Kidney (tissue), 14 donors: Measurements from ENCODE around the gene CDCA8. TPM values are rescaled to one million over a fixed set of nuclear protein-coding genes. Genes with fewer than 3 reads are reported as not detected.

Experiments used
- DNase-seq, 5 donors: peaks; one replicate each; pipeline ENCODE4 v3.0.0-alpha.2; 2013 to 2020
- FAIRE-seq: peaks from 2 replicates; lab custom pipeline; 2012; peaks lifted over from hg19 to GRCh38; lab: Jason Lieb, UNC
- H3K27ac ChIP-seq, 2 donors: one replicate each; pipeline ENCODE4 v1.7.0; 2013; ENCODE audit warnings: low read depth in 2 of 2, low read length in 2 of 2, inconsistent platforms in 1 of 2
- H3K27me3 ChIP-seq: one replicate; pipeline ENCODE4 v1.7.1; 2013; ENCODE audit warnings: low read length, inconsistent platforms; ENCODE audit not compliant: control insufficient read depth, insufficient read depth
- H3K36me3 ChIP-seq, 3 donors: one replicate each; pipeline versions ENCODE4 v1.7.0 to v1.7.1; 2013; ENCODE audit warnings: low read length in 3 of 3, control low read depth in 1 of 3, inconsistent platforms in 1 of 3; ENCODE audit not compliant: insufficient read depth in 3 of 3, control insufficient read depth in 2 of 3
- H3K4me1 ChIP-seq, 3 donors: one replicate each; pipeline versions ENCODE4 v1.7.0 to v1.7.1; 2013; ENCODE audit warnings: low read length in 3 of 3, inconsistent platforms in 1 of 3, low read depth in 1 of 3; ENCODE audit not compliant: control insufficient read depth in 2 of 3, insufficient read depth in 2 of 3
- H3K4me3 ChIP-seq, 3 donors: one replicate each; pipeline versions ENCODE4 v1.7.0 to v1.8.1; 2013; ENCODE audit warnings: low read length in 3 of 3, control low read depth in 1 of 3, inconsistent platforms in 1 of 3
- H3K9ac ChIP-seq, 3 donors: one replicate each; pipeline versions ENCODE4 v1.7.0 to v1.7.1; 2013; ENCODE audit warnings: low read length in 3 of 3, control low read depth in 1 of 3, inconsistent platforms in 1 of 3
- H3K9me3 ChIP-seq, 3 donors: one replicate each; pipeline versions ENCODE4 v1.7.0 to v1.7.1; 2013; ENCODE audit warnings: low read length in 3 of 3, control low read depth in 1 of 3, inconsistent platforms in 1 of 3; ENCODE audit not compliant: control insufficient read depth in 2 of 3, insufficient read depth in 1 of 3
- intact Hi-C: fragments of 100-400 bp; cut with DNase I; formaldehyde crosslinking; loops from one replicate; pipeline ENCODE4 v1.11.1; 2022
- polyA plus RNA-seq: library from polyadenylated mRNA; stranded (reverse); fragments of 350-450 nt; fragmentation: Illumina TruSeq; extraction: RNeasy Lipid Tissue Mini Kit (QIAGEN cat#74804); gene quantifications from one replicate; pipeline ENCODE4 v1.2.3, GENCODE V29; 2014; ENCODE audit warnings: low read depth, low replicate concordance; ENCODE audit not compliant: insufficient read depth
- total RNA-seq: library from RNA; stranded (reverse); fragmentation: NEBNext Ultra II Directional; extraction: Animal tissue kit (Norgen Biotek cat#: 25700); gene quantifications from one replicate; pipeline ENCODE4 v1.2.1, GENCODE V29; 2021
- TF ChIP-seq, protein P1 (sequence below): IDR thresholded peaks from 3 replicates; pipeline ENCODE4 v1.5.1; 2012; ENCODE audit warnings: mild to moderate bottlenecking, moderate library complexity, borderline replicate concordance; ENCODE audit not compliant: insufficient read depth; ENCODE audit errors: extremely low read depth
- donor health status: control.
- donor health status: control.
- donor health status: control.
- donor health status: control.
- donor health status: control.
- donor health status: DM: yes; HTN: yes; CAD: no.
- donor health status: Normal renal cell carcinoma (clear cell type).

The CDCA8 gene
- total and polyA plus RNA-seq, 2 donors from 2014 or later, result 0.71 to 1.0 TPM

DNA sequence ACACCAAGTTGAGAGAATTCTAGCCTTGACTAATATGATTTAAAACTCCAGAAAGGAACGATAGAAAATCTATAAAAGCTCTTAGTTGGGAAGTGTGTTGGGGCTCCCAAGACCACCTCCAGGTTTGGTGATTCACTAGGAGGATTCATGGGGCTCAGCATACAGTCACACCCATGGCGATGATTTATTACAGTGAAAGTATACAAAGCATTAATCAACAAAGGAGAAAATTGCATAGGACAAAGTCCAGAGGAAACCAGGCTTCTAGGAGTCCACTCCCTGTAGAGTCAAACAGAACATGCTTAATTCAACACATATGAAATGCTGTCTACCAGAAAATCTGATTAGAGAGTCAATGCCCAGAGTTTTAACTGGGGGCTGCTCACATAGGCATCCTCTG is 4.8 kb downstream of the CDCA8 start:
- Histone ChIP-seq H3K4me1 (peaks cover 0 to 4% (median 0%) of the 10 kb centered on the region in 3 donors), H3K36me3 (no peaks in the 10 kb centered on the region), H3K27ac (no peak overlapping the region), H3K9me3 (no peaks in the 10 kb centered on the region), H3K4me3 (no peak overlapping the region), H3K9ac (no peak overlapping the region), H3K27me3 (no peaks in the 10 kb centered on the region)
- no peak for DNase-seq
- intact Hi-C loops, result no loop called here
- TF ChIP-seq, protein P1, sequence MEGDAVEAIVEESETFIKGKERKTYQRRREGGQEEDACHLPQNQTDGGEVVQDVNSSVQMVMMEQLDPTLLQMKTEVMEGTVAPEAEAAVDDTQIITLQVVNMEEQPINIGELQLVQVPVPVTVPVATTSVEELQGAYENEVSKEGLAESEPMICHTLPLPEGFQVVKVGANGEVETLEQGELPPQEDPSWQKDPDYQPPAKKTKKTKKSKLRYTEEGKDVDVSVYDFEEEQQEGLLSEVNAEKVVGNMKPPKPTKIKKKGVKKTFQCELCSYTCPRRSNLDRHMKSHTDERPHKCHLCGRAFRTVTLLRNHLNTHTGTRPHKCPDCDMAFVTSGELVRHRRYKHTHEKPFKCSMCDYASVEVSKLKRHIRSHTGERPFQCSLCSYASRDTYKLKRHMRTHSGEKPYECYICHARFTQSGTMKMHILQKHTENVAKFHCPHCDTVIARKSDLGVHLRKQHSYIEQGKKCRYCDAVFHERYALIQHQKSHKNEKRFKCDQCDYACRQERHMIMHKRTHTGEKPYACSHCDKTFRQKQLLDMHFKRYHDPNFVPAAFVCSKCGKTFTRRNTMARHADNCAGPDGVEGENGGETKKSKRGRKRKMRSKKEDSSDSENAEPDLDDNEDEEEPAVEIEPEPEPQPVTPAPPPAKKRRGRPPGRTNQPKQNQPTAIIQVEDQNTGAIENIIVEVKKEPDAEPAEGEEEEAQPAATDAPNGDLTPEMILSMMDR, result no peak
- FAIRE-seq, result no peak

DNA sequence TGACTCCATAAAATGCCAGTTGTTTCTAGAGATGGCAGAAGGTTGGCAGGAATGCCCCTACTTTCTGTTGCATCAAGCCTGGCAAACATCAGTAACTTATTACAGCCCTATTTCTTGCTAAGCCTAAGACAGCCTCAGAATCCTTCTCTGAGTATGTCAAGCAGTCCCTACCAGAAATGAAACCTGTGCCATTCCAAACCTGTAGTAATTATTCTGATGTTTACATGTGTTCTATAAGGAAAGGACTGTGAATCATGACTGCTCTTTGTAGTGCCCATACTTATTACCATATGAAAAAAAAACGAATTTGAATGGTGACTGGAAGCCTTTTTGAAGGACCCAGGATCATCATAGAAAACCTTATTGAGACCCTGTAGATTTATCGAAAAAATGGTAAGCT is 5.4 kb downstream of the CDCA8 start:
- Histone ChIP-seq H3K4me1 (peaks cover 0 to 2% (median 0%) of the 10 kb centered on the region in 3 donors), H3K27ac (no peak overlapping the region), H3K27me3 (no peaks in the 10 kb centered on the region), H3K9ac (no peak overlapping the region), H3K36me3 (no peaks in the 10 kb centered on the region), H3K9me3 (no peaks in the 10 kb centered on the region), H3K4me3 (no peak overlapping the region)
- TF ChIP-seq, protein P1, result no peak
- FAIRE-seq (no peak), DNase-seq (no peak)
- intact Hi-C loops, result no loop called here

DNA sequence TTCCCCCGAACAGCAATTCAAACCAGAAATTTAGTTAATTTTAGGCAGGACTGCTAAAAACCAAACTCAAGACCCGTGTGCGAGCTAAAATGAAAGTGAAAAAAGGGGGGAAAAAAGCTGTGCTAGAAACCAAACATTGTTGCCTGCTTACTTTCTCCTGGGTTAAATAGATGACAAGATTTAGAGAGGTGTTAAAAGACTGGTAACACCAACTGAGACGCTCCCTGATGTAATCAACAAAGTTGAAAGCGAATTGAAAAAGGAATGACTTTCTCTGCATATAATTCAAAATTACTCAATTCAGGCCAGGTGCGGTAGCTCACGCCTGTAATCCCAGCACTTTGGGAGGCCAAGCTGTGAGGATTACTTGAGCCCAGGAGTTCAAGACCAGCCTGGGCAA is 6.8 kb downstream of the CDCA8 start:
- H3K4me1 ChIP-seq, result no peaks in the 10 kb centered on the region
- H3K4me3 ChIP-seq, result no peak overlapping the region
- no peak overlapping the region for H3K9ac ChIP-seq
- TF ChIP-seq, protein P1, result no peak
- intact Hi-C loops, result no loop called here
- no peaks in the 10 kb centered on the region for H3K27me3 ChIP-seq
- H3K36me3 ChIP-seq, result no peaks in the 10 kb centered on the region
- H3K9me3 ChIP-seq, result no peaks in the 10 kb centered on the region
- FAIRE-seq (no peak), DNase-seq (no peak)
- no peak overlapping the region for H3K27ac ChIP-seq

DNA sequence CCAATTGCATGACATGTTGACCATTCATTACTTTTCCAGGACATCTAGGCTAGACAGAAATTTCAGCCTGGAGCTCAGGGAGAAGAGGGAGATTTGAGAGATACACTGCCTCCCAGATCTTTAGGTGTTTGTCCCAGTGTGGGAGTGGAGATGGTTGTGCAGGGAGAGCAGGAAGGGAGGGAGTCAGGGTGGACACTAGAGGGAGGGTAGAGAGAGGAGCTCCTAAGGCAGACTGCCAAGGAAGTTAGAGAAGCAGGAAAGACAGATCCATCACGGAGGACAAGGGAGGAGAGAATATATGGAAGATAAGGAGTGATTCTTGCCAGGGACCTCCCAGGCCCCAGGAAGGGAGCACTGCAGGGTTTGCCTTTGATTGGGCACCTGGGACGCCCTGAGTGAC is 8.7 kb downstream of the CDCA8 start:
- H3K9ac ChIP-seq, result no peak overlapping the region
- TF ChIP-seq, protein P1, result no peak
- H3K4me1 ChIP-seq, result no peaks in the 10 kb centered on the region
- no peaks in the 10 kb centered on the region for H3K27me3 ChIP-seq
- DNase-seq (peak in 1 of 5 donors; percentile 10), FAIRE-seq (no peak)
- H3K27ac ChIP-seq, result no peak overlapping the region
- H3K4me3 ChIP-seq, result no peak overlapping the region
- no peaks in the 10 kb centered on the region for H3K9me3 ChIP-seq
- intact Hi-C loops, result no loop called here
- no peaks in the 10 kb centered on the region for H3K36me3 ChIP-seq
